ENCODE data around the gene CDH23. TPM values are rescaled to one million over a fixed set of nuclear protein-coding genes. Genes with fewer than 3 reads are reported as not detected.

Gene CDH23
- total and polyA plus RNA-seq, 2 donors from 2014 or later: 1.1 to 6.4 TPM

- peaks cover 0 to 8% (median 0%) of the 10 kb centered on the region in 3 donors for H3K4me1 ChIP-seq (ENCODE audit: control insufficient read depth in 2 of 3, insufficient read depth in 2 of 3, low read depth in 1 of 3, low read length in 3 of 3)
- intact Hi-C loops (cut with DNase I): no loop called here
- no peak overlapping the region for H3K4me3 ChIP-seq (ENCODE audit: low read length in 3 of 3)
- H3K27ac ChIP-seq (ENCODE audit: low read depth in 2 of 2, low read length in 2 of 2): no peak overlapping the region
- TF ChIP-seq CTCF (IDR thresholded peaks at IDR 0.05; ENCODE audit: borderline replicate concordance, extremely low read depth, insufficient read depth): no peak
- FAIRE-seq (no peak), DNase-seq (no peak)
- no peaks in the 10 kb centered on the region for H3K9me3 ChIP-seq (ENCODE audit: control insufficient read depth in 2 of 3, insufficient read depth in 1 of 3, low read length in 3 of 3)
- no peaks in the 10 kb centered on the region for H3K27me3 ChIP-seq (ENCODE audit: control insufficient read depth, insufficient read depth, low read length)
- no peaks in the 10 kb centered on the region for H3K36me3 ChIP-seq (ENCODE audit: control insufficient read depth in 2 of 3, insufficient read depth in 3 of 3, low read length in 3 of 3)
- H3K9ac ChIP-seq (ENCODE audit: low read length in 3 of 3): no peak overlapping the region
Measured at GRCh38 chr10:71479831-71480230, 83.1 kb downstream of the CDH23 start.

- Histone ChIP-seq H3K27ac (ENCODE audit: low read depth in 2 of 2, low read length in 2 of 2) (no peak overlapping the region), H3K4me3 (ENCODE audit: low read length in 3 of 3) (no peak overlapping the region), H3K4me1 (ENCODE audit: control insufficient read depth in 2 of 3, insufficient read depth in 2 of 3, low read depth in 1 of 3, low read length in 3 of 3) (peaks cover 0 to 3% (median 0%) of the 10 kb centered on the region in 3 donors), H3K9me3 (ENCODE audit: control insufficient read depth in 2 of 3, insufficient read depth in 1 of 3, low read length in 3 of 3) (no peaks in the 10 kb centered on the region), H3K9ac (ENCODE audit: low read length in 3 of 3) (no peak overlapping the region), H3K36me3 (ENCODE audit: control insufficient read depth in 2 of 3, insufficient read depth in 3 of 3, low read length in 3 of 3) (no peaks in the 10 kb centered on the region), H3K27me3 (ENCODE audit: control insufficient read depth, insufficient read depth, low read length) (no peaks in the 10 kb centered on the region)
- DNase-seq (no peak), FAIRE-seq (no peak)
- intact Hi-C loops (cut with DNase I): no loop called here
- no peak for TF ChIP-seq CTCF (IDR thresholded peaks at IDR 0.05; ENCODE audit: borderline replicate concordance, extremely low read depth, insufficient read depth)
Measured at GRCh38 chr10:71480662-71481061, 83.9 kb downstream of the CDH23 start.

GRCh38 chr10:71481746-71482410 is 85.2 kb downstream of the CDH23 start:
- intact Hi-C loops (cut with DNase I): no loop called here
- FAIRE-seq: no peak

More at GRCh38 chr10:71481746-71482410, 85.2 kb downstream of the CDH23 start:
- Histone ChIP-seq H3K36me3 (ENCODE audit: control insufficient read depth in 2 of 3, insufficient read depth in 3 of 3, low read length in 3 of 3) (no peaks in the 10 kb centered on the region), H3K27ac (ENCODE audit: low read depth in 2 of 2, low read length in 2 of 2) (no peak overlapping the region), H3K27me3 (ENCODE audit: control insufficient read depth, insufficient read depth, low read length) (no peaks in the 10 kb centered on the region), H3K4me1 (ENCODE audit: control insufficient read depth in 2 of 3, insufficient read depth in 2 of 3, low read depth in 1 of 3, low read length in 3 of 3) (no peaks in the 10 kb centered on the region), H3K4me3 (ENCODE audit: low read length in 3 of 3) (no peak overlapping the region), H3K9me3 (ENCODE audit: control insufficient read depth in 2 of 3, insufficient read depth in 1 of 3, low read length in 3 of 3) (no peaks in the 10 kb centered on the region), H3K9ac (ENCODE audit: low read length in 3 of 3) (no peak overlapping the region)
- DNase-seq: no peak
- no peak for TF ChIP-seq CTCF (IDR thresholded peaks at IDR 0.05; ENCODE audit: borderline replicate concordance, extremely low read depth, insufficient read depth)

Data from kidney (tissue), 14 donors.